Measurements from ENCODE around the gene MYORG. TPM values are rescaled to one million over a fixed set of nuclear protein-coding genes. Genes with fewer than 3 reads are reported as not detected.

The MYORG gene
- total and polyA plus RNA-seq, 9 of the 15 experiments (the other 6 are each of a cell fraction or from before 2014, with no cell fraction given): 0.06 to 0.82 (median 0.18) TPM

DNA sequence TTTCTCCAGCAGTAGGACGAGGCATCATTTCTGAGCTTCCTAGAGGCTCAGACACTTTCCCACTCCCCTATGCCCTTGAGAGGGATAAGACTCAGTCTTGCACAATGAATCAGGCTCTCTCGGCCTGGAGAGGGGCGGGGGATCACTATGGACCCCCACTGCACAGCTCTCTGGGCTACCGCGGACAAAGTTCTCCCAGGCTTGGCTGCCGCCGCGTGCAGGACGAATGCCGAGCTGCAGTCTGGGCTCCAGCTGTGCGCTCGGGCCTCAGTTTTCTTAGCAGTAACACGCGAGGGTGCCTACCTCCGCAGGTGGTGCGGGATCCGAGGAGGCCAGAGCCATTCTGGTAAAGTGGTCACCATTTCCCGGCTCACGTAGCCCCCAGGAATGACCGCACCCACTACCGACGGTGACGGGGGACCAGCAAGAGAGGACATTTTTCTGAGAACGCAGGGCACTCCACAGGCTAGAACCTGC is 3.4 kb upstream of the MYORG start (continued):
- TF ChIP-seq KDM1A (IDR thresholded peaks at IDR 0.05) (no peak), NKRF (IDR thresholded peaks at IDR 0.05; ENCODE audit: borderline replicate concordance) (no peak), KDM4B (IDR thresholded peaks at IDR 0.05; ENCODE audit: borderline replicate concordance in 2 of 2, low read depth in 1 of 2) (no peak), FOXA1 (IDR thresholded peaks at IDR 0.05; ENCODE audit: borderline replicate concordance) (no peak), NR2F6 (CRISPR knock-in tag; IDR thresholded peaks at IDR 0.05) (no peak), NR0B1 (IDR thresholded peaks at IDR 0.05; ENCODE audit: partially characterized antibody) (no peak)
- TF ChIP-seq, protein P1, sequence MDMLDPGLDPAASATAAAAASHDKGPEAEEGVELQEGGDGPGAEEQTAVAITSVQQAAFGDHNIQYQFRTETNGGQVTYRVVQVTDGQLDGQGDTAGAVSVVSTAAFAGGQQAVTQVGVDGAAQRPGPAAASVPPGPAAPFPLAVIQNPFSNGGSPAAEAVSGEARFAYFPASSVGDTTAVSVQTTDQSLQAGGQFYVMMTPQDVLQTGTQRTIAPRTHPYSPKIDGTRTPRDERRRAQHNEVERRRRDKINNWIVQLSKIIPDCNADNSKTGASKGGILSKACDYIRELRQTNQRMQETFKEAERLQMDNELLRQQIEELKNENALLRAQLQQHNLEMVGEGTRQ (CRISPR knock-in tag; IDR thresholded peaks at IDR 0.05): no peak

Data from K562 (cell line).